Nephron progenitor cell (in vitro differentiated cells): ENCODE data around the gene CHST14.

ENCODE experiments used
- DNase-seq: peaks from one replicate; pipeline ENCODE4 v3.0.0; 2021
- H3K27ac Mint-ChIP-seq: 2 replicates; pipeline ENCODE4 v1.8.0; 2021; ENCODE audit warnings: mild to moderate bottlenecking, moderate library complexity, mixed read lengths
- H3K27me3 Mint-ChIP-seq: 2 replicates; pipeline ENCODE4 v1.8.0; 2021; ENCODE audit warnings: mild to moderate bottlenecking, low read depth, mixed read lengths; ENCODE audit not compliant: poor library complexity
- H3K36me3 Mint-ChIP-seq: 2 replicates; pipeline ENCODE4 v1.8.0; 2021; ENCODE audit warnings: low read depth, mixed read lengths
- H3K4me1 Mint-ChIP-seq: 2 replicates; pipeline ENCODE4 v1.8.0; 2021; ENCODE audit warnings: mixed read lengths
- H3K4me3 Mint-ChIP-seq: 2 replicates; pipeline ENCODE4 v1.8.0; 2021; ENCODE audit warnings: mild to moderate bottlenecking, moderate library complexity, mixed read lengths
- H3K9me3 Mint-ChIP-seq: 2 replicates; pipeline ENCODE4 v1.8.0; 2021; ENCODE audit warnings: mild to moderate bottlenecking, moderate library complexity, mixed read lengths
- TF ChIP-seq, protein P1 (sequence below): fragments of 200-600 bp; sonication (generic); IDR thresholded peaks from 2 replicates; pipeline ENCODE4 v1.5.0; 2021; ENCODE audit warnings: antibody characterized with exemption

Gene CHST14

DNA sequence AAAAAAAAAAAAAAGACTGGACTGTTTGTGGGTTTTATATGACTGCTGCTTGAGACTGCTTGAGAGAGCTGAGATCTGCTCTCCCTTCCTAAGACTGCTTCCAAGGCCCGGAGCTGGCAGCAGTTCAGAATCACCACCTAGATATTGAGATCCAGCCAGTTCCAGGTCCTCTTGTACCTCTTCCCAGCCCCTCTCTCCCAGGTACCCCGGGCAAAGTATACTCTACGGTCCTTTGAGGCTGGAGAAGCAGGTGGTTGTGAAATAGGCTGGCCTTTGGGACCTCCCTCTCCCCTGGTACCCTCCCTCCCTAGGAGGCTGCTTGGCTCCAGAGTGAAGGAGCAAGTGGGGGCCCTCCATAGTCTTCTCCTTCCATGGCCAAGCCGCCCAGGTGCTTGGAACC is 42.6 kb upstream of the CHST14 start:
- Mint-ChIP-seq H3K4me1 (peaks cover 15% of the 10 kb centered on the region), H3K27ac (no peak overlapping the region), H3K4me3 (no peak overlapping the region), H3K9me3 (no peaks in the 10 kb centered on the region), H3K36me3 (no peaks in the 10 kb centered on the region), H3K27me3 (peaks cover 27% of the 10 kb centered on the region)
- DNase-seq: no peak
- TF ChIP-seq, protein P1, sequence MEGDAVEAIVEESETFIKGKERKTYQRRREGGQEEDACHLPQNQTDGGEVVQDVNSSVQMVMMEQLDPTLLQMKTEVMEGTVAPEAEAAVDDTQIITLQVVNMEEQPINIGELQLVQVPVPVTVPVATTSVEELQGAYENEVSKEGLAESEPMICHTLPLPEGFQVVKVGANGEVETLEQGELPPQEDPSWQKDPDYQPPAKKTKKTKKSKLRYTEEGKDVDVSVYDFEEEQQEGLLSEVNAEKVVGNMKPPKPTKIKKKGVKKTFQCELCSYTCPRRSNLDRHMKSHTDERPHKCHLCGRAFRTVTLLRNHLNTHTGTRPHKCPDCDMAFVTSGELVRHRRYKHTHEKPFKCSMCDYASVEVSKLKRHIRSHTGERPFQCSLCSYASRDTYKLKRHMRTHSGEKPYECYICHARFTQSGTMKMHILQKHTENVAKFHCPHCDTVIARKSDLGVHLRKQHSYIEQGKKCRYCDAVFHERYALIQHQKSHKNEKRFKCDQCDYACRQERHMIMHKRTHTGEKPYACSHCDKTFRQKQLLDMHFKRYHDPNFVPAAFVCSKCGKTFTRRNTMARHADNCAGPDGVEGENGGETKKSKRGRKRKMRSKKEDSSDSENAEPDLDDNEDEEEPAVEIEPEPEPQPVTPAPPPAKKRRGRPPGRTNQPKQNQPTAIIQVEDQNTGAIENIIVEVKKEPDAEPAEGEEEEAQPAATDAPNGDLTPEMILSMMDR: no peak

DNA sequence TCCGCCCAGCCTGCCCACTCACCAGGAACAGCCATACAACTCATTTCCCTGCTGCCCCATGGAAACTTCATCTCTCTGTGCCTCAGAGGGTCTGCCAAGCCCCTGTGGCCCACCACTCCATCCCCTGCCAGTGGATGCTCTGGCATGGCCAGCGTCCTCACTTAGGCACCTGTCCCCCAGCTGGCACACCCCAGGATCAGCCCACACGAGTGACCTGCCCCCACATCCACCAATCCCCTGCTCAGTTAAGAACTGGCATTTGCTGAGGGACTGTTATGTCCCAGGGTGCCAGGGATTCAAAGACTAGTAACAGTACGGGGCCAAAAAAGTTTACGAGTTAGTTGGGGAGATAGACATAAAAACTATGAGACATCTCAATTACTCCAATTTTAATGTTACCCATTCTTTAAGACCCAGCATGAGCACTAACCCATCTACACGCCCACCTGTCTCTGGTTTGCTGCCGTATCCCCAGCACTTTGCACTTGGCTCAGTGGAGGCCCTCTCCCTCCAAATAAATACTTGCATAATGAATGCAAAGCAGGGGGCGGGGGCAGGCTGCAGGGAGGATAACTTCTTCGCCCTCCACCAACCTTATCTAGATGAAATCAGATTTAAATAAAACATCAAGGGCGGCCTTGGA is 41.6 kb upstream of the CHST14 start:
- no peak overlapping the region for H3K4me3 Mint-ChIP-seq
- peaks cover 15% of the 10 kb centered on the region for H3K4me1 Mint-ChIP-seq
- TF ChIP-seq, protein P1: no peak
- H3K9me3 Mint-ChIP-seq: no peaks in the 10 kb centered on the region
- DNase-seq: no peak
- no peaks in the 10 kb centered on the region for H3K36me3 Mint-ChIP-seq
- H3K27me3 Mint-ChIP-seq: peaks cover 34% of the 10 kb centered on the region
- no peak overlapping the region for H3K27ac Mint-ChIP-seq

DNA sequence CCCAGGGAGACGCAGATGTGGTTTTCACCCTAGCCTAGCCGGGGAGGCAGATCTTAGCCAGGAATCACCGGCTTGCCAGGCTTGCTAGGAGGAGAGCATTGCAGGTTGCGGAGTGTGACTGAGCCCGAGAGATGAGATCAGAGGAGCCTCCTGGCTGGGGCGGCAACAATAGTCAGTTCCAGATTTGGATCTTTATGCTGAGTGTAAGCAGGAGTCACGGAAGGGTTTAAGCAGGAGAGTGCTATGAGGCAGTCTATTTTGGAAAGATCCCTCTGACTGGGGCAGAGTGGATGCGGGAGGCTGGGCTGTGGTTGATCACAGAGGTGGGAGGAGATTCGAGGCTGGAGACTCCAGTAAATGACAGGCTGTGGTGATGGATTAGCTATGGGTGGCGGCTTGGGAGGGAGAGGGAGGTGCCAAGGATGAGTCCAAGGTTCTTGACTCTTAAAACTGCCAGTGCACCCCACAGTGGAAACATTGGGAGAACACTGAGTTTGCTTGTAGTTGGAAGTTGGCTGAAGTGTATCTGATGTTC is 40.4 kb upstream of the CHST14 start:
- peak; percentile 44 for DNase-seq
- peaks cover 21% of the 10 kb centered on the region for H3K4me1 Mint-ChIP-seq
- peak overlapping the region; percentile 22 for H3K4me3 Mint-ChIP-seq
- H3K27me3 Mint-ChIP-seq: peaks cover 46% of the 10 kb centered on the region
- no peaks in the 10 kb centered on the region for H3K9me3 Mint-ChIP-seq
- TF ChIP-seq, protein P1: no peak
- no peak overlapping the region for H3K27ac Mint-ChIP-seq
- no peaks in the 10 kb centered on the region for H3K36me3 Mint-ChIP-seq

DNA sequence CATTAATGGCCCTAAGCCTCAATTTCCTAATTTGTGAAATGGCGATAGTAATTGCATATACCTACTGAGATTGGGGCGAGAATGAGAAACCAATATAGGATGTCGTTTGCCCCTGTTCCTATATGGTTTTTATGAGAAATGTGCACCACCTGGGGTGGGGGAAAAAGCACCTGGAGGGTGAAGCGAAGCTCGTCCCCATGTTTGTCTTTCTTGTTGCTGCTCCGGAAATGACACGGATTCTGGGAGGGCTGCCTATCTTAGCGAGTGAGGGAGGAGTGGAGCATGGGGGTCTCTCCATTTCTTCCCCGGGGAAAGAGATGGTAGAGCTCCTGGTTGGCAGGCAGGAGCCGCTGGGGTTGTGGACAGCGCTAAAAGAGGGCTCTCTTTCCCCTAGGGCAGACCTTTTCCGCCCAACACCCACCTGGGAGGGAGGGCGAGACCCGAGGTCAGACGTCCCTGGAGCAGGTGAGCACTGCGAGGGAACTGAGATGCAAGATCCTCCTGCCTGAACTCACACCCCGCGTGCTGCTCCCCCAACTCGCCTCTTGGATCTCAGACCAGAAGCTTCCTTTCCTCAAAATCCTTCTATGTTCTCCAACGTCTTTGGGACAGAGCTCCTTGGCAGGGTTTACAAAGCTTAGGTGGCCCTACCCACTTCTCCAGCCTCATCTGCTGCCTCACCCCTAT is 35.6 kb upstream of the CHST14 start:
- Mint-ChIP-seq H3K27me3 (peaks cover 50% of the 10 kb centered on the region), H3K36me3 (no peaks in the 10 kb centered on the region), H3K27ac (no peak overlapping the region), H3K9me3 (no peaks in the 10 kb centered on the region), H3K4me1 (peaks cover 60% of the 10 kb centered on the region), H3K4me3 (peak overlapping the region; percentile 77)
- no peak for DNase-seq
- TF ChIP-seq, protein P1: no peak

DNA sequence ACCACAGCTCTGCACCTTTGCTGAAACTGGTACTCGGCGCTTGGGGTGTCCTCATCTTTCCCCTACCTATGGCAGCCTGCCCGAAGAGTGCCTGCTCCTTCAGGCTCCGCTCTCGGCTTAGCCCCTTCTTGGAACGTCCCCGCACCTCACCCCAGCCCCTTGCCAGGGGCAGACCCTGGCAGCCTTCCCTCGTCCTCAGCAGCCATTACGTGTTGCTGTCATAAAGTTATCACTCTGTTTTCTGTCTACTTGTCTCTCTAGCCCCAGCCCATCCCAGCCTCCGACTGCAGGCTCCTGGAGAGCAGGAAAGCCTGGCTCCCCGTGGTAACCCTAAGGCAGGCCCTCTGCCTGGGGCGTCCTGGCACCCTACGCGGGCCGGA is 35.1 kb upstream of the CHST14 start:
- peaks cover 50% of the 10 kb centered on the region for H3K27me3 Mint-ChIP-seq
- DNase-seq: no peak
- H3K36me3 Mint-ChIP-seq: no peaks in the 10 kb centered on the region
- peaks cover 56% of the 10 kb centered on the region for H3K4me1 Mint-ChIP-seq
- no peaks in the 10 kb centered on the region for H3K9me3 Mint-ChIP-seq
- H3K4me3 Mint-ChIP-seq: peak overlapping the region; percentile 77
- H3K27ac Mint-ChIP-seq: peak overlapping the region; percentile 2
- TF ChIP-seq, protein P1: no peak
